Stimulated activated memory B cell treated with anti-CD40 and anti-IgM and Interleukin-4, amounts not matched to agents 10 μg/mL and 1 μg/mL and 100 μg/mL, for 72 hours (primary cell): ENCODE results near the gene ARPP21.
"Not testable (repeated sequence)": the region's sequence is repeated elsewhere in the genome, so short reads cannot be mapped to it uniquely, and the experiment has no call there.

Experiments
- ATAC-seq: fragments of 150-1000 bp; cut with Tn5 transposase; 2 replicates; pipeline ENCODE4 v1.10.0; 2021
- H3K27ac Mint-ChIP-seq: one replicate; pipeline ENCODE4 v1.8.0; 2022; ENCODE audit warnings: mild to moderate bottlenecking, mixed read lengths
- H3K27me3 Mint-ChIP-seq: one replicate; pipeline ENCODE4 v1.8.0; 2022; ENCODE audit warnings: mixed read lengths
- H3K36me3 Mint-ChIP-seq: one replicate; pipeline ENCODE4 v1.8.0; 2022; ENCODE audit warnings: mixed read lengths
- H3K4me1 Mint-ChIP-seq: one replicate; pipeline ENCODE4 v1.8.0; 2022; ENCODE audit warnings: mixed read lengths
- H3K4me3 Mint-ChIP-seq: one replicate; pipeline ENCODE4 v1.8.0; 2022; ENCODE audit warnings: mild to moderate bottlenecking, moderate library complexity, mixed read lengths
- H3K9me3 Mint-ChIP-seq: one replicate; pipeline ENCODE4 v1.8.0; 2022; ENCODE audit warnings: mixed read lengths

ARPP21 gene

DNA sequence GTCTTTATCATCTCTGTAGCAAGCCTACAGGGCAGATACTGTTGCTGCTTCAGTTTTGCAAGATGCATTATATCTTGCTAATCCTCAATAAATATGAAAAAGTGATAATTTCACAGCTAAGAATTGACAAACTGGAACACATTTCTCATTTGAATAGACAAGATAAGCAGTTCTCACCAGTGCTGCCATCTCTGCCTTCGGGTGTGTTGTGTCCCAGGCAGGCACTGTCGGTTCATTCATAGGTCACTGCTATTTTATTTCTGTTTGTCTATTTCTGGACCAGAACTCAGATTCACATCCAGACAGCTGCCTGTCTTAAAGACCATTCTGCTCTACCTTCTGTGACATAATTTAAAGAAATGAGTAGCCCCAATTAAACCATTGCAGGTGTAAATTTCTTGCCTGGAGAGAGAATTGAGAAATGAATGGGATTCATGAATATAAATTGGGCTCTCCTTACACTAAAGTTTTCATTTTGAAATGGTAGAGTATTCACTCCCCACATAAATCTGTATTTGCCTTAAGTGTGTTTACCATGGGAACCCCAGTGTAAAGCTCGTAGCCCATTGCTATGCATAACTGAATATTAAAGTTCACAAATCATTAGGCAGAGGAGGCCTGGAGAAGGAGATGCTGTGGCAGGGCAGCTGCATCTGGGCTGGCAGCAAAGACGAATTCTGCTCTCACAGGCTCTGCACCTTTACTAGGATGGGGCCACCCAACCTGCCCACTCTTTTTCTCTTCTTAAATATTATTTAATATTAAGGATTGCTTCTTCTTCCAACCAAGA is 149.9 kb downstream of the ARPP21 start:
- ATAC-seq, result no peak
- H3K4me3 Mint-ChIP-seq, result no peak overlapping the region
- H3K4me1 Mint-ChIP-seq, result no peaks in the 10 kb centered on the region
- H3K36me3 Mint-ChIP-seq, result no peaks in the 10 kb centered on the region
- H3K27ac Mint-ChIP-seq, result no peak overlapping the region
- no peaks in the 10 kb centered on the region for H3K27me3 Mint-ChIP-seq
- no peaks in the 10 kb centered on the region for H3K9me3 Mint-ChIP-seq

DNA sequence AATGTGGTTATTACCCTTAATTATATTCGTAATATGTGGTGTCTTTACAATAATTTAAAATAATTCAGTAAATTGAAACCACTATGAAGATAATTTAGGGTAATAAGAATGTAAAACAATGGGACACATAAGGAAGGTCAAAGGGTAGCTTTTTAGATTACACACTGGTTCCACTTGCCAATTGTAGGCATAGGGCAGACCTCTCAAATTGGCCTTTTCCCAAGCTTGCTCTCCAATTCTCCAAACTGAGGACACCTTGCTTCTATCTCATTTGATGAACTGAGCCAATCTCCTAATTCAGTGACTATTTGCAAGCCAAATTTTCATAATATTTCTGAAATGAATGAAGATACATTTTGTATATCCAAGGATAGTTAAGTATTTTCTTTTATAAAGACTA is 151.4 kb downstream of the ARPP21 start:
- H3K4me1 Mint-ChIP-seq, result no peaks in the 10 kb centered on the region
- no peak overlapping the region for H3K27ac Mint-ChIP-seq
- H3K9me3 Mint-ChIP-seq, result no peaks in the 10 kb centered on the region
- H3K4me3 Mint-ChIP-seq, result no peak overlapping the region
- ATAC-seq, result no peak
- no peaks in the 10 kb centered on the region for H3K27me3 Mint-ChIP-seq
- H3K36me3 Mint-ChIP-seq, result no peaks in the 10 kb centered on the region

DNA sequence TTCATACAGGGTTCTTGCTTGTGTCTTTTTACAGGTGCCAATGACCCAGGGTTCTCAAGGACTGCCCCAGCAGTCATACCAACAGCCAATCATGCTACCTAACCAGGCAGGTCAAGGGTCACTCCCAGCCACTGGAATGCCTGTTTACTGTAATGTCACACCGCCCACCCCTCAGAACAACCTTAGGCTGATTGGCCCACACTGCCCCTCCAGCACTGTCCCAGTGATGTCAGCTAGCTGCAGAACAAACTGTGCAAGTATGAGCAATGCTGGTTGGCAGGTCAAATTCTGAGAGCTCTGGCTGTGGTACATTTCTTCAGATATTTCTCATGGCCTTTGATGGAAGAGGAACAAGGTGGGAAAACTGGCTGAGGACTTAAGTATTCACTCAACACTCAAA is 154.3 kb downstream of the ARPP21 start:
- Mint-ChIP-seq H3K9me3 (peaks cover 2% of the 10 kb centered on the region), H3K36me3 (no peaks in the 10 kb centered on the region), H3K27me3 (no peaks in the 10 kb centered on the region), H3K4me3 (no peak overlapping the region), H3K27ac (no peak overlapping the region), H3K4me1 (no peaks in the 10 kb centered on the region)
- no peak for ATAC-seq

DNA sequence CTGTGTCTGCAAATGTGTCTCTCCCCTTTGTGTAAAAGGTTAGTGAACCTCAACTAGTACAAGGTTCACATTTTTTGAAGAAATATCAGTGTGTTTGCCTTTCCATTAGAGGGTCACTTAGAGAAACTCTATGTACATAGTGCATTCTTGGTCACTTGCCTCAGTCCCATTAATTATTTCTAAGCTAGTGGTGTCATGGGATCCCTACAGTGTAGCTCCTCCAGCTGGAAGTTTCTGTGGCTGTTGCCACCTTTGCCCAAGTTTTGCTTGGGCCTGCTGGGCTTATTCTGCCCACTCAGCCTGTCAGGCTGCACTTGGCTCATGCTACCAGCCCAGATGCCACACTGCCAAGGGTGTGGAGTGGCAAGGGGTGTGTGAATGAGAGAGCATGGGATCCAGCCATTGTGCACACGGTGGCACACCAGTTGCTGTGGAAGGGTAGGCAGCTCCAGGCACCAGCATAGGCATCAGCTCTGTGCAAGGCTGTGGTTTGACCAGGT is 161.7 kb downstream of the ARPP21 start:
- H3K27me3 Mint-ChIP-seq, result no peaks in the 10 kb centered on the region
- ATAC-seq, result no peak
- no peaks in the 10 kb centered on the region for H3K4me1 Mint-ChIP-seq
- H3K9me3 Mint-ChIP-seq, result peaks cover 2% of the 10 kb centered on the region
- no peaks in the 10 kb centered on the region for H3K36me3 Mint-ChIP-seq
- no peak overlapping the region for H3K27ac Mint-ChIP-seq
- no peak overlapping the region for H3K4me3 Mint-ChIP-seq

DNA sequence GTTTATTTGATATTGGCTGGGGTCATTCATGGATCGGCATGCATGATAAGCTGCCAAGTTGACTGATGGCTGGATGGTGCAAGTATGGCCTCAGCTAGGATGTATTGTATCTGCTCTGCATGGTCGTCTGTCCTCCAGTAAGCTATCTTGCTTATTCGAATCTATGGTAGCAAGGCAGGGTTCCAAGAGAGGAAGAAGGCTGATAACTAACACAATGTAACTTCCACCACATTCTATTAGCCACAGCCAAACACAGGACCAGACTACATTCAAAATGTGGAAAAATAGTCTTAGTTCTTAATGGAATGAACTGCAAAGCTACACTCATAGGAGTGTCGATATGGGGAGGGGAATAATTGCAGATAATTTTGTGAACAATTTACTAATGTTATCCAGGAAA is 175.2 kb downstream of the ARPP21 start:
- Mint-ChIP-seq H3K27ac (no peak overlapping the region), H3K9me3 (peaks cover 4% of the 10 kb centered on the region), H3K27me3 (no peaks in the 10 kb centered on the region), H3K36me3 (no peaks in the 10 kb centered on the region), H3K4me1 (no peaks in the 10 kb centered on the region), H3K4me3 (no peak overlapping the region)
- no peak for ATAC-seq

DNA sequence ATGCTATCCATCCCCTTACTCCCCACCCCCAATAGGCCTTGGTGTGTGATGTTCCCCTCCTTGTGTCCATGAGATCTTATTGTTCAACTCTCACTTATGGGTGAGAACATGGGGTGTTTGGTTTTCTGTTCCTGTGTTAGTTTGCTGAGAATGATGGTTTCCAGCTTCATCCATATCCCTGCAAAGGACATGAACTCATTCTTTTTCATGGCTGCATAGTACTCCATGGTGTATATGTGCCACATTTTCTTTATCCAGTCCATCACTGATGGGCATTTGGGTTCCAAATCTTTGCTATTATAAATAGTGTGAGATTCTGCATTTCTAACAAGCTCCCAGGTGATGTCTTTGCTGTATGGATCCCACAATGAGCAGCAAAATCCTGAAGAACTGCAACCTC is 176.5 kb downstream of the ARPP21 start:
- not testable (repeated sequence) for H3K36me3 Mint-ChIP-seq, H3K27me3 Mint-ChIP-seq, H3K9me3 Mint-ChIP-seq, H3K4me3 Mint-ChIP-seq, H3K4me1 Mint-ChIP-seq, ATAC-seq, H3K27ac Mint-ChIP-seq

DNA sequence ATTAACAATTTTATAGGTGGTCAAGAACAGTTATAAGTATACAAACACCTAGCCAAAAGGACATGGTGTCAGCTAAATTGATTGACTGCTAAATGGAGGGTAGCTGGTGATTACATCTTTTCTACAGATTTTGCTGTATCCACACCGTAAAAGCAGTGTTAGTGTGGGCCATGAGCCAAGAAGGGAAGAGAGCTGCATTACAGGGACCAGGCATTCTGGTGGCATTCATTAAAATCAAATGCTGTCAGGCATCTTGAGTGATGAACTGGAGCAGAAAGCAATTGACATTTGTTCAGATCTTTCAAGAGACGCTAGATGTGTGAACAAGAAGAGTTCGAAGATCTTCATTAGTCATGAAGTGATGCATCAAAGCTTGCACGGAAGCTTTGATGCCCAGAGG is 177.9 kb downstream of the ARPP21 start:
- no peak for ATAC-seq
- Mint-ChIP-seq H3K4me3 (no peak overlapping the region), H3K27me3 (no peaks in the 10 kb centered on the region), H3K36me3 (no peaks in the 10 kb centered on the region), H3K9me3 (peaks cover 4% of the 10 kb centered on the region), H3K4me1 (no peaks in the 10 kb centered on the region), H3K27ac (no peak overlapping the region)

DNA sequence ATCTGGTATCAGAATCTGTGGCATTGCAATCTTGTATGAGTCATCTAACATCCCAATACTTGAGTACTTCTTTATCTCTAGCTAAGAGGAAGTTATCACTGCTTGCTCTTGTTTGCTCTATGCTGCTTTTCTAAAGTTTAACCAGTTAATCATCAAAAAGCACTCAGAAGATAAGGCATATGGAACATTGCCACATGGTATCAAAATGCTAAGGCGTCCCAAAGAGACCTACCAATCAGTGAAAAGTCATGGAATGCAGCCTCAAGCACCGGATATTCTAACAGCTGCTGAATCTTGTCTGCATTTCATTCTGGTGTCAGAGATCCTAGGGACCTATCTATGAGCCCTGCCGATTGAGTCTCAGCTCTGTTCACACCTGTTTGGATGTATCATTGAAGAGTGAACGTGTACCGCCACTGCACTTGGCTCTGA is 192.8 kb downstream of the ARPP21 start:
- ATAC-seq, result no peak
- Mint-ChIP-seq H3K9me3 (peaks cover 4% of the 10 kb centered on the region), H3K36me3 (no peaks in the 10 kb centered on the region), H3K4me3 (no peak overlapping the region), H3K4me1 (no peaks in the 10 kb centered on the region), H3K27me3 (no peaks in the 10 kb centered on the region), H3K27ac (no peak overlapping the region)
